ENCODE measurements around the gene SRRT.
"Not testable (repeated sequence)": the region's sequence is repeated elsewhere in the genome, so short reads cannot be mapped to it uniquely, and the experiment has no call there.

The SRRT gene

DNA sequence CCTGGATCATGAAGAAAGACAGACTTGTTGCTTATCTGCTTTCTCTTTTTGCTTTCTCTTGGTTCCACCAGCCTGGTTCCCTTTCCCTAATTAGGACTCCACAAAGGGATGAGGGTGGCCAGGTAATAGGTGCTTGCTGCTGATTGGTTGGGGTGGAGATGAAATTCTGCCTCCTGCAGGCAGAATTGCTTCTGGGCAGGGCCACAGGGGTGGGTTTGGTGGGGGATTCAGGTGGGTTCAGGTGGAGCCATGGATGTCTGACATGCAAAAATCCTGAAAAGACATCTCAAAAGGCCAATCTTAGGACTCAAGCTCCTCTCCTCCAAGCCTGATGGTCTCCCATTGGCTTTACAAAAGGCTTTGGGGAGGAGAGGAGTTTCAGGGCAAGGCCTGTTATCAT lies 46.1 kb downstream of the SRRT start:
- Histone ChIP-seq H3K4me3 (ENCODE audit: low read depth, low read length) (no peak overlapping the region), H3K27ac (ENCODE audit: extremely low read depth, low read depth, low read length) (no peak overlapping the region), H3K36me3 (ENCODE audit: control insufficient read depth in 2 of 2, insufficient read depth in 1 of 2, low read length in 2 of 2) (no peaks in the 10 kb centered on the region), H3K4me1 (ENCODE audit: control insufficient read depth, insufficient read depth, low read length) (no peaks in the 10 kb centered on the region), H3K9me3 (ENCODE audit: control insufficient read depth, insufficient read depth, low read depth, low read length) (no peaks in the 10 kb centered on the region)
- CTCF ChIA-PET = interaction anchor here (1.1 kb wide), 1 partner anchor 138 kb away, joined by 3 read pairs; no protein-coding TSS in a partner anchor
- TF ChIP-seq PRDM1 (tag by site-specific recombination; IDR thresholded peaks at IDR 0.05) = peak; percentile 39; the same call in 1 of the 2 replicates
- TF ChIP-seq, protein P1, sequence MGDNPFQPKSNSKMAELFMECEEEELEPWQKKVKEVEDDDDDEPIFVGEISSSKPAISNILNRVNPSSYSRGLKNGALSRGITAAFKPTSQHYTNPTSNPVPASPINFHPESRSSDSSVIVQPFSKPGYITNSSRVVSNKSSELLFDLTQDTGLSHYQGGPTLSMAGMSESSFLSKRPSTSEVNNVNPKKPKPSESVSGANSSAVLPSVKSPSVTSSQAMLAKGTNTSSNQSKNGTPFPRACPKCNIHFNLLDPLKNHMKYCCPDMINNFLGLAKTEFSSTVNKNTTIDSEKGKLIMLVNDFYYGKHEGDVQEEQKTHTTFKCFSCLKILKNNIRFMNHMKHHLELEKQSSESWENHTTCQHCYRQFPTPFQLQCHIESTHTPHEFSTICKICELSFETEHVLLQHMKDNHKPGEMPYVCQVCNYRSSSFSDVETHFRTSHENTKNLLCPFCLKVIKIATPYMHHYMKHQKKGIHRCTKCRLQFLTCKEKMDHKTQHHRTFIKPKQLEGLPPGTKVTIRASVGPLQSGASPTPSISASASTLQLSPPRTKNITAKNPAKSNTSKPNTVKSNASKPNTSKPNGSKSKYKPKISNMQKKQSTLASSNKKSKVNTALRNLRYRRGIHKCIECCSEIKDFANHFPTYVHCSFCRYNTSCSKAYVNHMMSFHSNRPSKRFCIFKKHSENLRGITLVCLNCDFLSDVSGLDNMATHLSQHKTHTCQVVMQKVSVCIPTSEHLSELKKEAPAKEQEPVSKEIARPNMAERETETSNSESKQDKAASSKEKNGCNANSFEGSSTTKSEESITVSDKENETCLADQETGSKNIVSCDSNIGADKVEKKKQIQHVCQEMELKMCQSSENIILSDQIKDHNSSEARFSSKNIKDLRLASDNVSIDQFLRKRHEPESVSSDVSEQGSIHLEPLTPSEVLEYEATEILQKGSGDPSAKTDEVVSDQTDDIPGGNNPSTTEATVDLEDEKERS (tag by site-specific recombination; IDR thresholded peaks at IDR 0.05) = no peak
- POLR2A ChIA-PET = no interaction called here

DNA sequence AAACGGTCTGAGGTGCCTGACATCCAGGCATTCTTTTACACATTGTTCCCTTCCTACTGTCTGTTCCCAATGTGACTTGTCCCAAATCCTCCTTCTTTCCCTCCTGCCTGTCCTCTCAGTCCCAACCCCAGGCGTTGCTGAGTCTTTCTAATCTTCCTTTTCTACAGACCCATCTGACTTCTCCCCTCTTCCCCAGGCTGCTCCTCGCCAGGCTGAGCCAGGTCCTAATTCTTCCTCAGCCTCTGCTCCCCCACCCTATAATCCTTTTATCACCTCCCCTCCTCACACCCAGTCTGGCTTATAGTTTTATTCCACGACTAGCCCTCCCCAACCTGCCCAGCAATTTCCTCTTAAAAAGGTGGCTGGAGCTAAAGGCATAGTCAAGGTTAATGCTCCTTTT lies 48.7 kb downstream of the SRRT start:
- H3K4me3 ChIP-seq (ENCODE audit: low read depth, low read length); H3K27ac ChIP-seq (ENCODE audit: extremely low read depth, low read depth, low read length); H3K4me1 ChIP-seq (ENCODE audit: control insufficient read depth, insufficient read depth, low read length); POLR2A ChIA-PET; CTCF ChIA-PET; H3K36me3 ChIP-seq (ENCODE audit: control insufficient read depth in 2 of 2, insufficient read depth in 1 of 2, low read length in 2 of 2); H3K9me3 ChIP-seq (ENCODE audit: control insufficient read depth, insufficient read depth, low read depth, low read length): not testable (repeated sequence)

DNA sequence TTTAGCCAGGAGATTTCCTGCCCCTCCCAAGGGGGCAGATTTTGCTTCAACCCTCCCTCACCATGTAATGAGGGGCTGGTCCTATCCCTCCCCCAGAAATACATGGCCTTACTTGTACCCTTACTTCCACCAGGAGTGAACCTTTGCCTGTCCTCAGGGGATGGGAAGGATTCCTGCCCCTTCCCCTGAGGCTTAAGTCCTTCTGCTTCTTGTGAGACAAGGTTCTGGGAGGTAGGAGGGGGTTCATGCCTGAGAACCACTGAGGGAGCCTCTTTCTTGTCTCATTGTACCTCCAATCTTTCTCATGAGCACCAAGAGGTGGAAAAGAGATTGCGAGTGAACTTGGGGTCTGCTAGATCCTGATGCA lies 54.9 kb downstream of the SRRT start:
- POLR2A ChIA-PET = no interaction called here
- no peak overlapping the region for H3K27ac ChIP-seq (ENCODE audit: extremely low read depth, low read depth, low read length)
- no peak overlapping the region for H3K4me3 ChIP-seq (ENCODE audit: low read depth, low read length)
- CTCF ChIA-PET = no interaction called here
- H3K9me3 ChIP-seq (ENCODE audit: control insufficient read depth, insufficient read depth, low read depth, low read length) = no peaks in the 10 kb centered on the region
- H3K36me3 ChIP-seq (ENCODE audit: control insufficient read depth in 2 of 2, insufficient read depth in 1 of 2, low read length in 2 of 2) = no peaks in the 10 kb centered on the region
- no peaks in the 10 kb centered on the region for H3K4me1 ChIP-seq (ENCODE audit: control insufficient read depth, insufficient read depth, low read length)
- TF ChIP-seq ZNF354C (tag by site-specific recombination; IDR thresholded peaks at IDR 0.05; ENCODE audit: borderline replicate concordance, low read depth) = no peak
- no peak for TF ChIP-seq MYNN (tag by site-specific recombination; IDR thresholded peaks at IDR 0.05; ENCODE audit: borderline replicate concordance)
- no peak for TF ChIP-seq ZNF391 (tag by site-specific recombination; IDR thresholded peaks at IDR 0.05; ENCODE audit: borderline replicate concordance, low read depth)
- TF ChIP-seq TCF7L2 (IDR thresholded peaks at IDR 0.05; ENCODE audit: borderline replicate concordance, low read depth, low read length) = no peak
- TF ChIP-seq WT1 (tag by site-specific recombination; IDR thresholded peaks at IDR 0.05) = no peak
- no peak for TF ChIP-seq ZNF335 (tag by site-specific recombination; conservative IDR thresholded peaks at IDR 0.05)
- TF ChIP-seq ZNF266 (tag by site-specific recombination; IDR thresholded peaks at IDR 0.05; ENCODE audit: low read depth) = no peak
- no peak for TF ChIP-seq ZNF707 (tag by site-specific recombination; IDR thresholded peaks at IDR 0.05)
- no peak for TF ChIP-seq ZNF174 (tag by site-specific recombination; IDR thresholded peaks at IDR 0.05)
- TF ChIP-seq ZNF677 (tag by site-specific recombination; IDR thresholded peaks at IDR 0.05) = no peak
- TF ChIP-seq ZSCAN23 (tag by site-specific recombination; IDR thresholded peaks at IDR 0.05) = no peak
- TF ChIP-seq, protein P2, sequence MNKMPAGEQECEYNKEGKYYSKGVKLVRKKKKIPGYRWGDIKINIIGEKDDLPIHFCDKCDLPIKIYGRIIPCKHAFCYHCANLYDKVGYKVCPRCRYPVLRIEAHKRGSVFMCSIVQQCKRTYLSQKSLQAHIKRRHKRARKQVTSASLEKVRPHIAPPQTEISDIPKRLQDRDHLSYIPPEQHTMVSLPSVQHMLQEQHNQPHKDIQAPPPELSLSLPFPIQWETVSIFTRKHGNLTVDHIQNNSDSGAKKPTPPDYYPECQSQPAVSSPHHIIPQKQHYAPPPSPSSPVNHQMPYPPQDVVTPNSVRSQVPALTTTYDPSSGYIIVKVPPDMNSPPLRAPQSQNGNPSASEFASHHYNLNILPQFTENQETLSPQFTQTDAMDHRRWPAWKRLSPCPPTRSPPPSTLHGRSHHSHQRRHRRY (tag by site-specific recombination; IDR thresholded peaks at IDR 0.05) = no peak
- no peak for TF ChIP-seq ZBTB21 (tag by site-specific recombination; IDR thresholded peaks at IDR 0.05)
- no peak for TF ChIP-seq SCRT2 (tag by site-specific recombination; IDR thresholded peaks at IDR 0.05)
- TF ChIP-seq ZNF24 (tag by site-specific recombination; IDR thresholded peaks at IDR 0.05) = no peak

All from HEK293 (cell line).